Immature natural killer cell (primary cell): ENCODE results near the gene MEA1. TPM values are rescaled to one million over a fixed set of nuclear protein-coding genes. Genes with fewer than 3 reads are reported as not detected.
"Not testable (repeated sequence)": the region's sequence is repeated elsewhere in the genome, so short reads cannot be mapped to it uniquely, and the experiment has no call there.

Experiments used
- DNase-seq, 3 donors: peaks; one replicate each; pipeline ENCODE4 v3.0.0; 2022; ENCODE audit warnings: mixed read lengths in 1 of 3
- H3K27ac Mint-ChIP-seq, 6 donors: one replicate each; pipeline ENCODE4 v1.8.0; 2020; ENCODE audit warnings: mixed read lengths in 6 of 6, mild to moderate bottlenecking in 5 of 6, inconsistent platforms in 4 of 6, moderate library complexity in 3 of 6
- H3K27me3 Mint-ChIP-seq, 3 donors: one replicate each; pipeline ENCODE4 v1.8.0; 2020 to 2021; ENCODE audit warnings: low read depth in 3 of 3, mild to moderate bottlenecking in 3 of 3, mixed read lengths in 3 of 3, moderate library complexity in 3 of 3, inconsistent platforms in 1 of 3
- H3K36me3 Mint-ChIP-seq, 3 donors: one replicate each; pipeline ENCODE4 v1.8.0; 2020; ENCODE audit warnings: mixed read lengths in 3 of 3, inconsistent platforms in 2 of 3, mild to moderate bottlenecking in 2 of 3
- H3K4me1 Mint-ChIP-seq, 2 donors: one replicate each; pipeline ENCODE4 v1.8.0; 2020; ENCODE audit warnings: inconsistent platforms in 2 of 2, mild to moderate bottlenecking in 2 of 2, mixed read lengths in 2 of 2, moderate library complexity in 1 of 2
- H3K4me3 Mint-ChIP-seq, 5 donors: one replicate each; pipeline ENCODE4 v1.8.0; 2020; ENCODE audit warnings: mild to moderate bottlenecking in 5 of 5, mixed read lengths in 5 of 5, inconsistent platforms in 3 of 5, moderate library complexity in 3 of 5
- H3K9me3 Mint-ChIP-seq, 6 donors: one replicate each; pipeline ENCODE4 v1.8.0; 2020; ENCODE audit warnings: mild to moderate bottlenecking in 6 of 6, mixed read lengths in 6 of 6, inconsistent platforms in 4 of 6, moderate library complexity in 3 of 6
- polyA plus RNA-seq, 3 donors: library from polyadenylated mRNA; unstranded; fragments of 300-500 nt; fragmentation: Illumina TruSeq; gene quantifications; one replicate each; pipeline ENCODE4 v1.2.3, GENCODE V29; 2021

The MEA1 gene
- polyA plus RNA-seq, 3 donors from 2014 or later: 92.4 to 157 (median 97.6) TPM

DNA sequence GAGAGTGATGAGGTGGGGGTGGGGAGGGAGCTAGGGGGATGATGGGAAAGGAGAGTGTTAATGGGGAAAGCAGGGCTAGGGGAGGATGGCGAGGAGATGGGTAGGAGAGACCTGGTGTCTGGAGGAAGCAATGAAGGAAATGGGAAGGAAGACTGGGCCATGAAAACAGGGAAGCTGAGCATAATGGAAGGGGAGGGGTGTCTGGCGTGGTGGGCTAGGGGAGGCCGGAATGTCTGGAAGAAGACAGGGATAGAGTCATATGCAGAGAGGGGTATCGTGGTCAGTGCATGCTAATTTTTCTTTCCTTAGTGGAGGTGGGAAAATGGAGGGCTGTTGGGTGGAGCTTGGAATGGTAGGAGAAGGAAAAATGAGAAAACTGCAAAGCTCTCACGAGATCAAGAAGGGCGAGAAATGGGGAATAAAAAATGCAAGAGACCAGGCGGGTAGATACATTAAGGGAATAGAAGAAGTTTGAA, 726 bp upstream of the MEA1 start:
- DNase-seq: no peak
- Mint-ChIP-seq H3K36me3 (peaks cover 0 to 26% (median 8%) of the 10 kb centered on the region in 3 donors), H3K4me1 (peaks cover 48 to 59% of the 10 kb centered on the region in 2 donors), H3K4me3 (peak overlapping the region; percentile 90 to 99 (median 93)), H3K9me3 (no peaks in the 10 kb centered on the region), H3K27me3 (peaks cover 0 to 8% (median 4%) of the 10 kb centered on the region in 3 donors), H3K27ac (peak overlapping the region; percentile 76 to 97 (median 88))

DNA sequence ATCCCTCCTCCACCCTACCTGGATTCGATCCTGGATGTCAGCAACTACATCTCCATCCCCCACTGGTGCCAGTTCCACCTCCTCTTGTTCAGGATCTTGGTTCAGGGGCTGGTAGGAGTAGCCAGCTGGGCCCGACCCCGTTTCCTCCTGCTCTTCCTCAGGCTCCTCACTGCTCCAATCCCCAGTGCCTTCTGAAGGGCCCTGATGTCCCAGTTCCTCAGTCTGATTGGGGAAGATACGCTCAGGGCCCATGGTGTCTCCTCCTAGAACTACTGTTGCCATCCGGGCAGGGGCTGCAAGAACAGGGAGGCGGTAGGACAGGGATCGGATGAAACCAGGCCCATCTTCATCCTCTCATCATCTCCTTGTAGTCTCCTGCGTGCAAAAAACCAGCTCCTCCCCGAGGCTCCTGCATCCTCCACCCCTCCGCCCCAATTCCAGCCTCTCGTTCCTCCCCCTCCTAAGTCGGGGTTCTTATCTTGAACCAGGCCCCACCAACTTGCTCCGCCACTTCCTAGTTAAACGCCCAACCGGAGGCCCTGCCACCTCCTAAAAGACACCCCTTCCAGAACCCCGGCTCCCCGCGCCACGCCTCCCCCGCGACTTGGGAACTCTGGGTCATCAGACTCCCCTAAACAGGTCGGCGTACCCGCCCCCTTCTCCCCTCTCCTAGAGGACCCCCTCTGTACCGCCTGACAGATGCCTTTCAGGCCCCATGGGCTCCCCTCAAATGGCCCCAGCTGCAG, 476 bp downstream of the MEA1 start:
- H3K4me1 Mint-ChIP-seq: peaks cover 48 to 56% of the 10 kb centered on the region in 2 donors
- H3K27ac Mint-ChIP-seq: peak overlapping the region; percentile 79 to 97 (median 87)
- H3K27me3 Mint-ChIP-seq: peaks cover 0 to 8% (median 4%) of the 10 kb centered on the region in 3 donors
- H3K9me3 Mint-ChIP-seq: no peaks in the 10 kb centered on the region
- no peak for DNase-seq
- H3K36me3 Mint-ChIP-seq: peaks cover 0 to 19% (median 4%) of the 10 kb centered on the region in 3 donors
- peak overlapping the region; percentile 90 to 99 (median 93) for H3K4me3 Mint-ChIP-seq

- no peak for DNase-seq
- Mint-ChIP-seq H3K27ac (peak overlapping the region in 5 of 6 donors; percentile 71 to 97 (median 86)), H3K9me3 (no peaks in the 10 kb centered on the region), H3K36me3 (peaks cover 0 to 19% (median 6%) of the 10 kb centered on the region in 3 donors), H3K4me1 (peaks cover 43 to 48% of the 10 kb centered on the region in 2 donors), H3K4me3 (peak overlapping the region; percentile 90 to 99 (median 93)), H3K27me3 (peaks cover 0 to 8% (median 4%) of the 10 kb centered on the region in 3 donors)
Observed at GRCh38 chr6:43012364-43012763, 1.4 kb downstream of the MEA1 start.

DNA sequence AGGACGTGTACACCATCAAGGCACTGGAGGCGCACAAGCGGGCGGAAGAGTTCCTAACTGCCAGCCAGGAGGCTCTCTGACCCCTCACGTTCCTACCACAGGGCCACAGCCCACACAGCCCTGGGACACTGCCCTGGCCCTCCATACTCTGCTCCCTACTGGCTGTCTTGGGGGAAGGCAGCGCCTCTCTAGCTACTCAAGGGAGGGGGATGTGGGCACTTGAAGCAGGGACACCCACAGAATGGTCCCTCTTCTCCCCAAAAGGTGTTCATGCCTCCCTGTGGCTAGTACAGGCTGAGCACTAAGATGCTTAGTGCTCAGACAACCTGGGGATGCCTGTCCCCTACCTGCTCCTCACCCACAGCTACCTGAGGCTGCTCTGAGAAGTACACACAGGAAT, 2.5 kb downstream of the MEA1 start:
- Mint-ChIP-seq H3K27ac (peak overlapping the region in 3 of 6 donors; percentile 27 to 55 (median 43)), H3K4me1 (peaks cover 37 to 45% of the 10 kb centered on the region in 2 donors), H3K4me3 (peak overlapping the region in 1 of 5 donors; percentile 97), H3K9me3 (no peaks in the 10 kb centered on the region), H3K36me3 (peaks cover 0 to 20% (median 8%) of the 10 kb centered on the region in 3 donors), H3K27me3 (peaks cover 0 to 8% (median 4%) of the 10 kb centered on the region in 3 donors)
- DNase-seq: no peak

- Mint-ChIP-seq H3K27me3 (peaks cover 0 to 6% (median 4%) of the 10 kb centered on the region in 3 donors), H3K36me3 (peaks cover 5 to 25% (median 8%) of the 10 kb centered on the region in 3 donors), H3K9me3 (no peaks in the 10 kb centered on the region), H3K4me1 (peaks cover 24 to 28% of the 10 kb centered on the region in 2 donors), H3K4me3 (no peak overlapping the region), H3K27ac (peak overlapping the region in 2 of 6 donors; percentile 9 to 64)
- no peak for DNase-seq
Observed at GRCh38 chr6:43009124-43009523, 4.6 kb downstream of the MEA1 start.

DNA sequence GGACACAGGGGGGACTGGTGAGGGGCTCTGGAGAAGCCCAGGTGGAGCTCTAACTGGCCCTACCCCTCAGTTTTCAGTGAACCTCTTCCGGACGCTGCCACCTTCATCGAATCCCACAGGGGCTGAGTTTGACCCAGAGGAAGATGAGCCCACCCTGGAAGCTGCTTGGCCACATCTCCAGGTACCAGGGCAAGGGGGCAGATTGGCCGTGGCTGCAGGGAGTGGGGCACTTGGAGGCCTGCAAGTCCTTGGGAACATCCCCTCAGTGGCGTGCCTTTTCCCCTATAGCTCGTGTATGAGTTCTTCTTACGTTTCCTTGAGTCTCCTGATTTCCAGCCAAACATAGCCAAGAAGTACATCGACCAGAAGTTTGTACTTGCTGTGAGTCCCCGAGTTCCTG, 6.6 kb downstream of the MEA1 start:
- Mint-ChIP-seq H3K27me3 (peaks cover 0 to 2% (median 1%) of the 10 kb centered on the region in 3 donors), H3K9me3 (no peaks in the 10 kb centered on the region), H3K4me3 (no peak overlapping the region), H3K27ac (peak overlapping the region in 2 of 6 donors; percentile 50 to 59), H3K4me1 (peaks cover 7 to 9% of the 10 kb centered on the region in 2 donors), H3K36me3 (peaks cover 5 to 25% (median 8%) of the 10 kb centered on the region in 3 donors)
- no peak for DNase-seq

GRCh38 chr6:43006251-43006650, 7.5 kb downstream of the MEA1 start:
- H3K27me3 Mint-ChIP-seq: peaks cover 0 to 1% (median 0%) of the 10 kb centered on the region in 3 donors
- no peaks in the 10 kb centered on the region for H3K9me3 Mint-ChIP-seq
- DNase-seq: no peak
- no peak overlapping the region for H3K27ac Mint-ChIP-seq
- peaks cover 0 to 4% of the 10 kb centered on the region in 2 donors for H3K4me1 Mint-ChIP-seq
- H3K36me3 Mint-ChIP-seq: peaks cover 5 to 25% (median 8%) of the 10 kb centered on the region in 3 donors
- no peak overlapping the region for H3K4me3 Mint-ChIP-seq

DNA sequence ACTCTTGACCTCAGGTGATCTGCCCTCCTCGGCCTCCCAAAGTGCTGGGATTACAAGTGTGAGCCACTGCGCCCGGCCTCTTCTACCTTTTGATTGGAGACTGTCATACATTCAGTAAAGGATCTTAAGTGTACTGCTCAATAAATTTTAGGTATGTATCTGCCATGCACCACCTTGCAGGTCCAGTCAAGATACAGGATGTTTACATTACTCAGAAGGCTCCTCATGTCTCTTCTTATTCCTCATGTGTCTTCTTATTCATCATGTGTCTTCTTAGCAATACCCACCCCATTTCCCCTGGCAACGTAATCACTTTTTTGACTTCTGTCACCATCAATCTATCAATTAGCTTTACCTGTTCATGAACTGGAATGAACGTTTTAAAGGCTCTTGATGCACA, 7.9 kb downstream of the MEA1 start:
- H3K36me3 Mint-ChIP-seq: peaks cover 5 to 24% (median 8%) of the 10 kb centered on the region in 3 donors
- no peak overlapping the region for H3K27ac Mint-ChIP-seq
- H3K27me3 Mint-ChIP-seq: peaks cover 0 to 1% (median 0%) of the 10 kb centered on the region in 3 donors
- DNase-seq: no peak
- peaks cover 0 to 2% of the 10 kb centered on the region in 2 donors for H3K4me1 Mint-ChIP-seq
- no peak overlapping the region for H3K4me3 Mint-ChIP-seq
- no peaks in the 10 kb centered on the region for H3K9me3 Mint-ChIP-seq

- DNase-seq: no peak
- H3K27me3 Mint-ChIP-seq: no peaks in the 10 kb centered on the region
- H3K36me3 Mint-ChIP-seq: peaks cover 0 to 8% (median 5%) of the 10 kb centered on the region in 3 donors
- no peaks in the 10 kb centered on the region for H3K9me3 Mint-ChIP-seq
- H3K27ac Mint-ChIP-seq: no peak overlapping the region
- no peak overlapping the region for H3K4me3 Mint-ChIP-seq
- H3K4me1 Mint-ChIP-seq: peaks cover 0 to 2% of the 10 kb centered on the region in 2 donors
Observed at GRCh38 chr6:43001843-43002242, 11.9 kb downstream of the MEA1 start.

DNA sequence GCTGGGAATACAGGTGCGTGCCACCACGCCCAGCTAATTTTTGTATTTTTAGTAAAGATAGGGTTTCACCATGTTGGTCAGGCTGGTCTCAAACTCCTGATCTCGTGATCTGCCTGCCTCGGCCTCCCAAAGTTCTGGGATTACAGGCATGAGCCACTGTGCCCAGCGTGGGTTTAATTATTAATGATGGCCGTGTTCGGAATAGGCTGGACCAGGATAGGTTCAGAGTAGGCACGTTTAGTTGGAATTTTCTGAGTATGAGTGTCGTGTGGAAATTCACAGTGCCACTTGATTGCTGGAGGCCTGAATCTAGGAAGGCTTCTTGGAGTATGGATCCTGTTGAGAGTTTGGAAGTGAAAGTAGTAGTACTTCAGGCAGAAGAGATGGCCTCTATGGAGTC, 15.5 kb downstream of the MEA1 start:
- not testable (repeated sequence) for H3K27ac Mint-ChIP-seq, H3K9me3 Mint-ChIP-seq, H3K27me3 Mint-ChIP-seq, DNase-seq, H3K4me3 Mint-ChIP-seq, H3K36me3 Mint-ChIP-seq
- peaks cover 4 to 10% of the 10 kb centered on the region in 2 donors for H3K4me1 Mint-ChIP-seq

DNA sequence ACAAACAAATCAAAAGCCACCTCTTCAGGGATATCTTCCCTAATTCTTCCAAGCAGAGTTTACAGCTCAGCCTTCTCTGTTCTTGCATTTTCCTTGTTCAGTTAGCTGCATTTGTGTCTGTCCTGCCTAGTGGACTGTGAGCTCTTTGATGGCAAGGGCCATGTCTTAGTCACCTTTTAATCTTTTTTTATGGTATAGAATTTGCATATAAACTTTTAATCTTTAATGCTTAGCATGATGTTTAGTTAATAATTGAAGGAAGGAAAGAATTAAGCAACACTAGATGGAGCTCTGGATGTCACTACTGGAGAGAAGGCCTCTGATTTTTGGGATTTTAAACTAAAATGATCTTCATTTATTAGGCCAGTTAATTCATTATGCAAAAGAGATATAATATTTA, 17.2 kb downstream of the MEA1 start:
- Mint-ChIP-seq H3K27me3 (peaks cover 0 to 1% (median 0%) of the 10 kb centered on the region in 3 donors), H3K36me3 (peaks cover 0 to 7% (median 4%) of the 10 kb centered on the region in 3 donors), H3K27ac (peak overlapping the region in 4 of 6 donors; percentile 6 to 75 (median 47)), H3K4me1 (peaks cover 4 to 10% of the 10 kb centered on the region in 2 donors), H3K4me3 (no peak overlapping the region), H3K9me3 (no peaks in the 10 kb centered on the region)
- DNase-seq: no peak

GRCh38 chr6:42993445-42993844, 20.3 kb downstream of the MEA1 start:
- Mint-ChIP-seq H3K36me3 (peaks cover 4 to 10% (median 4%) of the 10 kb centered on the region in 3 donors), H3K4me3 (no peak overlapping the region), H3K27me3 (peaks cover 0 to 1% (median 0%) of the 10 kb centered on the region in 3 donors), H3K4me1 (peaks cover 5 to 23% of the 10 kb centered on the region in 2 donors), H3K27ac (peak overlapping the region in 1 of 6 donors; percentile 25), H3K9me3 (no peaks in the 10 kb centered on the region)
- DNase-seq: no peak

GRCh38 chr6:42989923-42990322, 23.8 kb downstream of the MEA1 start:
- H3K4me3 Mint-ChIP-seq: no peak overlapping the region
- no peak overlapping the region for H3K27ac Mint-ChIP-seq
- peaks cover 26 to 54% of the 10 kb centered on the region in 2 donors for H3K4me1 Mint-ChIP-seq
- no peaks in the 10 kb centered on the region for H3K9me3 Mint-ChIP-seq
- DNase-seq: no peak
- no peaks in the 10 kb centered on the region for H3K27me3 Mint-ChIP-seq
- H3K36me3 Mint-ChIP-seq: peaks cover 4 to 16% (median 4%) of the 10 kb centered on the region in 3 donors

GRCh38 chr6:42988486-42989020, 25.2 kb downstream of the MEA1 start:
- Mint-ChIP-seq H3K36me3 (peaks cover 3 to 15% (median 4%) of the 10 kb centered on the region in 3 donors), H3K27me3 (peaks cover 0 to 5% (median 0%) of the 10 kb centered on the region in 3 donors), H3K27ac (no peak overlapping the region), H3K9me3 (no peaks in the 10 kb centered on the region), H3K4me3 (peak overlapping the region in 1 of 5 donors; percentile 18), H3K4me1 (peaks cover 35 to 61% of the 10 kb centered on the region in 2 donors)
- no peak for DNase-seq
